Measurements from ENCODE around the gene FAM221B.

DNA sequence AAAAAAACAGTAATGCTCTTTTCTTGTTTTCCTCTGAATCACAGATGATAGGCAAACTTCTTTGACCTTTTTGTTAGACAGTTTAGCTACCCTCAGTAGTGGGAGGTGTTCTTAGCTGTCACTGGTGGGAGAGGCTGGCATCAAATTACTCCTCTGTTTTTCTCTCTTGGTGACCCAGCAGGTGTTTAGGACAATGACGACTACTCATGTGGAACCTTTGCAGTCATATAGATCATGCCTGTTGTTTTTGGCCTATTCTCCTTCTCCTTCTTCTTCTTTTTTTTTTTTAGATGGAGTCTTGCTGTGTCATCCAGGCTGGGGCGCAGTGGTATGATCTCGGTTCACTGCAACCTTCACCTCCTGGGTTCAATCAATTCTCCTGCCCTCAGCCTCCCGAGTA lies 52.5 kb downstream of the FAM221B start:
- no peak for TF ChIP-seq GATA3 (IDR thresholded peaks at IDR 0.05; ENCODE audit: low read depth, low read length)
- no peak for TF ChIP-seq GATA2 (IDR thresholded peaks at IDR 0.05; ENCODE audit: low read depth, low read length)
